Peyer's patch (tissue), 4 donors: ENCODE data around the gene RARA. TPM values are rescaled to one million over a fixed set of nuclear protein-coding genes. Genes with fewer than 3 reads are reported as not detected.
"Not testable (repeated sequence)": the region's sequence is repeated elsewhere in the genome, so short reads cannot be mapped to it uniquely, and the experiment has no call there.

Experiments used
- DNase-seq, 3 donors: peaks; one replicate each; pipeline ENCODE4 v3.0.0-alpha.2; 2017 to 2019
- H3K27ac ChIP-seq, 4 donors: fragments of 200-600 bp; sonication (generic); one replicate each; pipeline ENCODE4 v1.5.1; 2016 to 2019
- H3K27me3 ChIP-seq, 2 donors: fragments of 200-600 bp; sonication (generic); one replicate each; pipeline ENCODE4 v1.5.1; 2019
- H3K36me3 ChIP-seq, 3 donors: fragments of 200-600 bp; sonication (generic); one replicate each; pipeline ENCODE4 v1.5.1; 2016 to 2019
- H3K4me1 ChIP-seq, 4 donors: fragments of 200-600 bp; sonication (generic); one replicate each; pipeline ENCODE4 v1.5.1; 2016 to 2019
- H3K4me3 ChIP-seq, 4 donors: fragments of 200-600 bp; sonication (generic); 1 replicate in 3 of 4; 2 replicates in 1 of 4; pipeline ENCODE4 v1.5.1; 2016 to 2019; ENCODE audit warnings: mild to moderate bottlenecking in 1 of 4
- H3K9me3 ChIP-seq, 4 donors: fragments of 200-600 bp; sonication (generic); one replicate each; pipeline ENCODE4 v1.5.1; 2016 to 2019; ENCODE audit warnings: mild to moderate bottlenecking in 1 of 4
- POLR2A ChIP-seq, 2 donors: fragments of 450-650 bp; IDR thresholded peaks; one replicate each; pipeline ENCODE4 v1.5.1; 2017; ENCODE audit warnings: antibody characterized with exemption in 2 of 2, mild to moderate bottlenecking in 2 of 2, moderate library complexity in 2 of 2
- total RNA-seq, 4 donors: library from RNA; depleted of rRNA; stranded (reverse); fragments of >200 nt; gene quantifications; one replicate each; pipeline ENCODE4 v1.1.0, GENCODE V29; 2016
- TF ChIP-seq, protein P1 (sequence below), 6 experiments: fragments of 450-650 bp in 4 of 6; fragments of 200-600 bp in 2 of 6; sonication (generic) in 1 of 6; IDR thresholded peaks; one replicate each; pipeline ENCODE4 v1.5.1; 2017 to 2019; ENCODE audit warnings: antibody characterized with exemption in 6 of 6, mild to moderate bottlenecking in 3 of 6, moderate library complexity in 1 of 6

The RARA gene
- total RNA-seq, 4 donors from 2014 or later, result 46.2 to 93.3 (median 72.1) TPM

GRCh38 chr17:40374821-40375498 is 66.0 kb downstream of the RARA start:
- H3K36me3 ChIP-seq, result no peaks in the 10 kb centered on the region
- TF ChIP-seq, protein P1, sequence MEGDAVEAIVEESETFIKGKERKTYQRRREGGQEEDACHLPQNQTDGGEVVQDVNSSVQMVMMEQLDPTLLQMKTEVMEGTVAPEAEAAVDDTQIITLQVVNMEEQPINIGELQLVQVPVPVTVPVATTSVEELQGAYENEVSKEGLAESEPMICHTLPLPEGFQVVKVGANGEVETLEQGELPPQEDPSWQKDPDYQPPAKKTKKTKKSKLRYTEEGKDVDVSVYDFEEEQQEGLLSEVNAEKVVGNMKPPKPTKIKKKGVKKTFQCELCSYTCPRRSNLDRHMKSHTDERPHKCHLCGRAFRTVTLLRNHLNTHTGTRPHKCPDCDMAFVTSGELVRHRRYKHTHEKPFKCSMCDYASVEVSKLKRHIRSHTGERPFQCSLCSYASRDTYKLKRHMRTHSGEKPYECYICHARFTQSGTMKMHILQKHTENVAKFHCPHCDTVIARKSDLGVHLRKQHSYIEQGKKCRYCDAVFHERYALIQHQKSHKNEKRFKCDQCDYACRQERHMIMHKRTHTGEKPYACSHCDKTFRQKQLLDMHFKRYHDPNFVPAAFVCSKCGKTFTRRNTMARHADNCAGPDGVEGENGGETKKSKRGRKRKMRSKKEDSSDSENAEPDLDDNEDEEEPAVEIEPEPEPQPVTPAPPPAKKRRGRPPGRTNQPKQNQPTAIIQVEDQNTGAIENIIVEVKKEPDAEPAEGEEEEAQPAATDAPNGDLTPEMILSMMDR (IDR thresholded peaks at IDR 0.05), result no peak
- no peak for TF ChIP-seq POLR2A (IDR thresholded peaks at IDR 0.05)
- H3K27me3 ChIP-seq, result no peaks in the 10 kb centered on the region

DNA sequence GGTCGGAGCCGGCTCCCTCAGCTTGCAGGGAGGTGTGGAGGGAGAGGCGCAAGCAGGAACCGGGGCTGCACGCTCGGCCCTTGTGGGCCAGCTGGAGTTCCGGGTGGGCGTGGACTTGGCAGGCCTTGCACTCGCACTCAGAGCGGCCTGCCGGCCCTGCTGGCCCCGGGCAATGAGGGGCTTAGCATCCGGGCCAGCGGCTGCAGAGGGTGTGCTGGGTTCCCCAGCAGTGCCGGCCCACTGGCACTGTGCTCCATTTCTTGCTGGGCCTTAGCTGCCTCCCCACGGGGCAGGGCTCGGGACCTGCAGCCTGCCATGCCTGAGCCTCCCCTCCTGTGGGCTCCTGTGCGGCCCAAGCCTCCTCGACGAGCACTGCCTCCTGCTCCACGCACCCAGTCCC is 66.8 kb downstream of the RARA start:
- not testable (repeated sequence) for DNase-seq, H3K4me1 ChIP-seq, H3K27ac ChIP-seq, H3K27me3 ChIP-seq, H3K4me3 ChIP-seq, H3K36me3 ChIP-seq, H3K9me3 ChIP-seq

More at GRCh38 chr17:40374821-40375498, 66.0 kb downstream of the RARA start:
- H3K27ac ChIP-seq, result no peak overlapping the region
- no peaks in the 10 kb centered on the region for H3K9me3 ChIP-seq
- H3K4me3 ChIP-seq, result no peak overlapping the region
- H3K4me1 ChIP-seq, result no peaks in the 10 kb centered on the region
- DNase-seq, result no peak

GRCh38 chr17:40376541-40376940 is 67.6 kb downstream of the RARA start:
- H3K27ac ChIP-seq, H3K4me3 ChIP-seq, DNase-seq, H3K27me3 ChIP-seq, H3K4me1 ChIP-seq, H3K9me3 ChIP-seq, H3K36me3 ChIP-seq: not testable (repeated sequence)

DNA sequence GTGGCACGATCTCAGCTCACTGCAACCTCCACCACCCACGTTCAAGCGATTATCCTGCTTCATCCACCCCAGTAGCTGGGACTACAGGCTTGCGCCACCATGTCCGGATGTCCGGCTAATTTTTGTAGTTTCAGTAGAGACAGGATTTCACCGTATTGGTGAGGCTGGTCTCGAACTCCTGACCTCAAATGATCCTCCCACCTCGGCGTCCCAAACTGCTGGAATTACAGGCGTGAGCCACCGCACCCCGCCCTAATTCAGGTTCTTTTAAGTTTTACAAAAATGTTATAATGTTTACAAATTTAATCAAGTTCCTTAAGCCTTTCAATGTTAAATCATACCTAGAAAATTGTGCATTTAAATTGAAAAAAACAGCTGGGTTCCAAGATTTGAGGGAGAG is 68.9 kb downstream of the RARA start:
- Histone ChIP-seq H3K4me3 (no peak overlapping the region), H3K9me3 (no peaks in the 10 kb centered on the region), H3K36me3 (no peaks in the 10 kb centered on the region), H3K4me1 (no peaks in the 10 kb centered on the region), H3K27ac (no peak overlapping the region), H3K27me3 (no peaks in the 10 kb centered on the region)
- DNase-seq, result no peak
- TF ChIP-seq, protein P1 (IDR thresholded peaks at IDR 0.05), result no peak
- TF ChIP-seq POLR2A (IDR thresholded peaks at IDR 0.05), result no peak

- TF ChIP-seq, protein P1 (IDR thresholded peaks at IDR 0.05), result no peak
- TF ChIP-seq POLR2A (IDR thresholded peaks at IDR 0.05), result no peak
- H3K36me3 ChIP-seq, result no peaks in the 10 kb centered on the region
- no peak for DNase-seq
- H3K27me3 ChIP-seq, result no peaks in the 10 kb centered on the region
- H3K27ac ChIP-seq, result no peak overlapping the region
- H3K4me3 ChIP-seq, result no peak overlapping the region
- no peaks in the 10 kb centered on the region for H3K9me3 ChIP-seq
- H3K4me1 ChIP-seq, result no peaks in the 10 kb centered on the region
These were observed 70.0 kb downstream of the RARA start for GRCh38 chr17:40378966-40379365.

- Histone ChIP-seq H3K4me3 (no peak overlapping the region), H3K4me1 (no peaks in the 10 kb centered on the region), H3K9me3 (no peaks in the 10 kb centered on the region), H3K36me3 (no peaks in the 10 kb centered on the region), H3K27ac (no peak overlapping the region), H3K27me3 (no peaks in the 10 kb centered on the region)
- TF ChIP-seq POLR2A (IDR thresholded peaks at IDR 0.05), result no peak
- TF ChIP-seq, protein P1 (IDR thresholded peaks at IDR 0.05), result no peak
- no peak for DNase-seq
These were observed 73.3 kb downstream of the RARA start for GRCh38 chr17:40382251-40382650.

- not testable (repeated sequence) for H3K27ac ChIP-seq, DNase-seq, H3K27me3 ChIP-seq, H3K36me3 ChIP-seq, H3K4me3 ChIP-seq, H3K9me3 ChIP-seq, H3K4me1 ChIP-seq
These were observed 77.6 kb downstream of the RARA start for GRCh38 chr17:40386555-40386954.
